Lower leg skin (tissue), 3 donors: ENCODE measurements around the gene CDHR3.

Source experiments
- CTCF ChIP-seq, 3 donors: fragments of 450-650 bp; IDR thresholded peaks; one replicate each; pipeline ENCODE4 v1.5.1; 2016; ENCODE audit warnings: antibody characterized with exemption in 3 of 3, mild to moderate bottlenecking in 3 of 3, moderate library complexity in 2 of 3
- POLR2A ChIP-seq, 2 donors: fragments of 450-650 bp; IDR thresholded peaks; one replicate each; pipeline ENCODE4 v1.6.1; 2016 to 2017; ENCODE audit warnings: antibody characterized with exemption in 2 of 2, mild to moderate bottlenecking in 1 of 2, moderate library complexity in 1 of 2

GRCh38 chr7:106071999-106072714 lies 109.1 kb downstream of the CDHR3 start:
- no peak for TF ChIP-seq CTCF (IDR thresholded peaks at IDR 0.05)
- TF ChIP-seq POLR2A (IDR thresholded peaks at IDR 0.05): no peak
